ENCODE measurements around the gene ATP10A. TPM values are rescaled to one million over a fixed set of nuclear protein-coding genes. Genes with fewer than 3 reads are reported as not detected.

The ATP10A gene
- total RNA-seq, 1 donor = 1.3 TPM

DNA sequence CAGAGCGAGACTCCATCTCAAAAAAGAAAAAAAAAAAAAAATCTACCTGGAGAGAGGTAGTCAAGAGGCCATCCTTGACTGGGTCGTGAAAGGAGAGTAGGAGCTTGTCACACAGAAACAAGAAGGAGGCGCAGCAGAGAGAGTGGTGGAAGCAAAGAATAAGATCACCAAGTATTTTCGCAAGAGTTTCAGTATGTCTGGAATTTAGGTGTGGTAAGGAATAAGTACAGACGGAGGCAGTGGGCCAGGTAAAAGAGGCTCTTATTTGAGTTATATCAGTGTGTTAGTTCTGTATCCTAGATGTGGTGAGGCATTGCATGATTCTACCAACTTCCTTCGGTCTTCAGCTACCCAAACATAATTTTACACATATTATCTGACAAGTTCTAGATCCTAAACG, 14.6 kb upstream of the ATP10A start:
- TF ChIP-seq, protein P1, sequence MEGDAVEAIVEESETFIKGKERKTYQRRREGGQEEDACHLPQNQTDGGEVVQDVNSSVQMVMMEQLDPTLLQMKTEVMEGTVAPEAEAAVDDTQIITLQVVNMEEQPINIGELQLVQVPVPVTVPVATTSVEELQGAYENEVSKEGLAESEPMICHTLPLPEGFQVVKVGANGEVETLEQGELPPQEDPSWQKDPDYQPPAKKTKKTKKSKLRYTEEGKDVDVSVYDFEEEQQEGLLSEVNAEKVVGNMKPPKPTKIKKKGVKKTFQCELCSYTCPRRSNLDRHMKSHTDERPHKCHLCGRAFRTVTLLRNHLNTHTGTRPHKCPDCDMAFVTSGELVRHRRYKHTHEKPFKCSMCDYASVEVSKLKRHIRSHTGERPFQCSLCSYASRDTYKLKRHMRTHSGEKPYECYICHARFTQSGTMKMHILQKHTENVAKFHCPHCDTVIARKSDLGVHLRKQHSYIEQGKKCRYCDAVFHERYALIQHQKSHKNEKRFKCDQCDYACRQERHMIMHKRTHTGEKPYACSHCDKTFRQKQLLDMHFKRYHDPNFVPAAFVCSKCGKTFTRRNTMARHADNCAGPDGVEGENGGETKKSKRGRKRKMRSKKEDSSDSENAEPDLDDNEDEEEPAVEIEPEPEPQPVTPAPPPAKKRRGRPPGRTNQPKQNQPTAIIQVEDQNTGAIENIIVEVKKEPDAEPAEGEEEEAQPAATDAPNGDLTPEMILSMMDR (IDR thresholded peaks at IDR 0.05; ENCODE audit: insufficient read depth, low read depth, low read length) = no peak
- H3K4me3 ChIP-seq (ENCODE audit: low read depth, low read length) = no peak overlapping the region
- no peak for DNase-seq (ENCODE audit: low read depth)

DNA sequence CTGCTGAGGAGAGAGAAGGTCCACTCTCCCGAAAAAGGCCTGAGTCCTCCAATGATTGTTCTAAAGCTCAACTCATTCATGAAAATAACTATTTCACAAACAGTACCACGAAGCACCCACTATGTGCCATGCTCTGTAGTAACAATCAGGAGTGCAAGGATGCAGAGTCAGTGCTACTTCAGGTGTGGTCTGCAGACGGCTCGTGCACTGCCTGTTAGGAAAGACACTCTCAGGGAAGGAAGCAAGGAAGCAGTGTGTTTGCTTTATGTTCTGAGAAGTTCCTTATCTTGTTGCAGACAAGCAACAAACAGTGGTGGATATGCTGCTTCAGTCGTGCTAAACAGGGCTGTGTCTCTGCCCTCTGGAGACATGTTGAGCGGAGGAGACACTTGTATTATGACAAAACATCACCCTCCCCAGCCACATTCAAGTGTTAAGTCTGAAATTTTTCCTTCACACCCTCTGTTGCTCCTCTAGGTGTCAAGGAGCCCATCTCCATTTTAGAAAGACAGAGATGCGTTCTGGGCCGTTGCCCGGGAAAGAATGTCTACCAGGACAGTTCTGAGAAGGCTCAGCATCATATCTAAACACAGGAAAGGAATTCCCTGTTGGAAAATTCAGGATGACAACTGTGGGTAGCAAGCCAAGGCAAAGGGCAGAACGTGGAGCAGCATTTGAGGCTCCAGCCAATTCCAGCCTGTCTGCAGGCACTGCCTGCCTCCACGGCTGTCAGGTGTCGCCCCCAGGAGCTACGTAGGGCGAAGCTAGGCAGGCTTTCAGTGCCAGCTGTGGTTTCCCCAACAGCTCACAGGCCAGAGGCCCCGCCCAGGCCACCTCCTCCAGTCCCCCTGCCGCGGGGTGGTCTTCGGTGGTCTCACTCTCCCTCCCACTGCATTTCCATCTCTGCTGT, 13.4 kb upstream of the ATP10A start:
- no peak for DNase-seq (ENCODE audit: low read depth)

DNA sequence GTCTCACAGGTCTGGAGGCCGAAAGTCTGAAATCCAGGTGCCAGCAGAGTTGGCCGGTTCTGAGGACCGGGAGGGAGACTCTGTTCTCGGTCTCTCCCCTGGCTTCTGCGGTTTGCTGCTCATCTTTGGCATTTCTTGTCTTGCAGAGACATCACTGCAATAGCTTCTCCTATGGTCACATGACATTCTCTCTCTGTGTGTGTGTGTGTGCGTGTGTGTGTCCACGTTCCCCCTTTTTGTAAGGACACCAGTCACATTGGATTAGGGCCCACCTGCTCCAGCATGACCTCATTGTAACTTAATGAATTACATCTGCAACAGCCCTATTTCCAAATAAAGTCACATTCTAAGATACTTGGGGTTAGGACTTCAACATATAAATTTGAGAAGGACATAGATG, 12.4 kb upstream of the ATP10A start:
- no peak for DNase-seq (ENCODE audit: low read depth)
- no peak overlapping the region for H3K4me3 ChIP-seq (ENCODE audit: low read depth, low read length)
- TF ChIP-seq, protein P1 (IDR thresholded peaks at IDR 0.05; ENCODE audit: insufficient read depth, low read depth, low read length) = no peak

More for the DNA sequence above, 13.4 kb upstream of the ATP10A start:
- H3K4me3 ChIP-seq (ENCODE audit: low read depth, low read length) = no peak overlapping the region
- TF ChIP-seq, protein P1 (IDR thresholded peaks at IDR 0.05; ENCODE audit: insufficient read depth, low read depth, low read length) = no peak

DNA sequence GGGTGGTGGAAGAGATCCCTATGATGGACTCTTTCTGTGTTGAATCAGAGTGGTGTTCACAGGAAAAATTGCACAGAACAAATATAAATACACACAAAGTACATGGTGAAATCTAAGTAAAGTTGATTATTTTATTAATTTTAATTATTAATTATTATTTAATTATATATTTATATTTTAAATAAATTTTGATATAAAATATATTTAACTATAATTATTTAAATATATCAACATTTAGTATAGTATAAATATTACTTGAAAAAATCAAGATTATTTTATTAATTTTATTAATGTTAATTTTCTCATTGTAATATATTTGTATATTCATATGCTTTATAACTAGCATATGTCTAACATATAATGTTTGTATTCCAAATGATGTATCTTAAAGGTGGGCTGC, 11.3 kb upstream of the ATP10A start:
- TF ChIP-seq, protein P1 (IDR thresholded peaks at IDR 0.05; ENCODE audit: insufficient read depth, low read depth, low read length) = no peak
- H3K4me3 ChIP-seq (ENCODE audit: low read depth, low read length) = no peak overlapping the region
- DNase-seq (ENCODE audit: low read depth) = no peak

DNA sequence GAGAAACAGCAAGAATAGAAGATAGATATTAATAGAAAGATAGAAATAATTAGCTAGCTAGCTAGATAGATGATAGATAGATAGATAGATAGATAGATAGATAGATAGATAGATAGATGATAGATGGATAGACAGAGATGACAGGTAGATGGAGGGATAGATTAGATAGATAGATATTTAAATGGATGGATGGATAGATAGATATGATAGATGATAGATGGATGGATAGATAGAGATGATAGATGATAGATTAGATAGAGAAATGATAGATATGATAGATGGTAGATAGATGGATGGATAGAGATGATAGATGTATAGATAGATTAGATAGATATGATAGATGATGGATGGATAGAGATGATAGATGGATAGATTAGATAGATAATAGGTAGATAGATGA, 8.3 kb upstream of the ATP10A start:
- no peak for DNase-seq (ENCODE audit: low read depth)
- TF ChIP-seq, protein P1 (IDR thresholded peaks at IDR 0.05; ENCODE audit: insufficient read depth, low read depth, low read length) = no peak

DNA sequence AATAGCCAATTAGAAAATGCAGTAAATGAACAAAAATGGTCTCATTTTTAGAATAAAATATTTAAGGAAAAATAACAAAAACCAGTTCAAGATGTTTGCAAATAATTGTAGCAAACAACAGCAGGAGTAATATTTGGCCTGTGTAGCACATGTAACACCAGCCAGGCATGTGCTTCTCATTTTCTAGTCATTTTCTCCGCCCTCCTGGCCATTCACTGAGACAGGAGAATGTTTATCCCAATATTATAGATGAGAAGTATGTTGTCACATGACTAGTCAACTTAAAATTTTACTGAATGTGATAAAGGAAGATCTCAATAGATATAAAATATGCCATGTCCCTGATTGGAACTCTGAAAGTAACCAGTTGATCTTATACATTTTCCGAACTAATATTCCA, 7.8 kb upstream of the ATP10A start:
- H3K4me3 ChIP-seq (ENCODE audit: low read depth, low read length) = no peak overlapping the region
- TF ChIP-seq, protein P1 (IDR thresholded peaks at IDR 0.05; ENCODE audit: insufficient read depth, low read depth, low read length) = no peak
- no peak for DNase-seq (ENCODE audit: low read depth)

More for the DNA sequence above, 8.3 kb upstream of the ATP10A start:
- H3K4me3 ChIP-seq (ENCODE audit: low read depth, low read length) = no peak overlapping the region

All from fibroblast of villous mesenchyme (primary cell).